NCI-H524 treated with DMSO at 0.1 percent for 48 hours (cell line): ENCODE data around the gene AWAT1.
"Not testable (repeated sequence)": the region's sequence is repeated elsewhere in the genome, so short reads cannot be mapped to it uniquely, and the experiment has no call there.

Experiments
- DNase-seq: peaks from one replicate; lab custom pipeline; 2025; lab: John Stamatoyannopoulos, UW

The AWAT1 gene

DNA sequence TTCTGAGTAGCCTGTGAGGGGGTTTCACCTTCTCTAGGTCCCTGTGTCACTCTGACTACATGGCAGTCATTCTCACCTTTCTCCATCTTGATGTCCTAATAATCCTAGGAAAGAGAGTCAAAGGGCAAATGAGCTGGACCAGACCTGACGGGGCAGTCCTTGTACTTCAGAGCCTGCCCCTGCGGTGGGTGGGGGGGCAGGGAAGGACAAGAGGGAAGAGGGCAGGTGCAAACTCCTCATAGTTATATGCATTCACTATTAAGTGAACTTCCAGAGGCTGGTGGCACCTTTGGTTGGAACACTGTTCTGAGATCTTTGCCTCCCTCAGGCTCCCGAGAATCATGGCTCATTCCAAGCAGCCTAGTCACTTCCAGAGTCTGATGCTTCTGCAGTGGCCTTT lies at the start of gene AWAT1:
AWAT1 (plus strand) TSS at position 301 of the 400 bp plus-strand sequence; CDS start at position 342, 41 bp downstream.
- no peak for DNase-seq

GRCh38 chrX:70190225-70190624 lies 44.2 kb upstream of the AWAT1 start:
- DNase-seq, result no peak

GRCh38 chrX:70196961-70197720 lies 37.3 kb upstream of the AWAT1 start:
- DNase-seq, result no peak

DNA sequence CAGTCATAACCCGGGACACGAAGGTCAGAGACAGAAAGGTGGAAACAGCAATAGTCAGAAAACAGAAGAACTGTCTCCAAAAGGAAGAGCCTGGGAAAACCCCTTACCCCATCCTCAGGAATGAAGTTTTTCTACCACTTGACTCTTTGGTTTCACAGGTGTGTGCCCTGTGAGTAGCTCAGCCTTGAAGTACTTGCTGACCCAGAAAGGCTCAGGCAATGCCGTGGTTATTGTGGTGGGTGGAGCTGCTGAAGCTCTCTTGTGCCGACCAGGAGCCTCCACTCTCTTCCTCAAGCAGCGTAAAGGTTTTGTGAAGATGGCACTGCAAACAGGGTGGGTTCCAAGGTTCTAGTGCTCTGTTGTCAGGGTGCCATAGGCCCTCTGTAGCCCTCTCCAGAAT lies 32.7 kb upstream of the AWAT1 start:
- DNase-seq, result no peak

GRCh38 chrX:70208479-70208878 lies 26.0 kb upstream of the AWAT1 start:
- DNase-seq, result no peak

GRCh38 chrX:70209570-70209969 lies 24.9 kb upstream of the AWAT1 start:
- not testable (repeated sequence) for DNase-seq

DNA sequence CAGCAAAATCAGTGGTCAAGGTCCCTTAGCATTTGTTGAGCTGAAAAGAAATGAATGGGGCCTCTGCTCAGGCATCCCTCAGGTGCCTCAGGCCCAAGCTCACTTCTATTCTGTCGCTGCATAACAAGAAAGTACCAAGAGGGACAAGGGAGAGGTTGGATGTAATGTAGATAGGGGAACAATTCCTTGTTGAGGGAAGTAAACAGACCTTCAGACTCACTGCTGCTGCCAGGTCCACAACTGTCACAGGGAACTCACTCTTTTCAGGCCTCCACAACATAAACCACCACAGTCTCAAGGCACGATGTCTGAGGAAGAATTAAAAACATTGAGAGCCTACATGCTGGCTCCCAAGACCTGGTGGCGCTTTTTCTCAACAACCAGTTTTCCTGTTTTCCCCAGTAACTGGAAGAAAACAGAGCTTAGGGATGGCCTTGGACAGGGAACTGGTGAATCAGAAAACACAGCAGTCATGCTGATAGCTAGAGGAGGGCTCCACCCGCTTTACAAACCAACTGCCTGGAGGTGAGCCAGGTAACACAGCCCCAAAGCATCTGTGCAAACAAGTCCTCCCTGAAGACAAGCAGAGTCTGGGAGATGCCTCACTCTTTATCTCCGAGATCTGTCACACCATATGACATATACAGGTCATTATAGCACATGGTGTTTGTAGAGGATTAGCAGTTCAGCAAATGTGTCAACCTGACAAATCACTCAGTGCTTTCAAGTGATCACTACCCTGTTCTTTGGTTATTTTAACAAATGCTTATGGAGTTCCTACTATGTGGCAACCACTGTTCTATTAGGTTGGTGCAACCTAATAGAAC lies 14.3 kb upstream of the AWAT1 start:
- no peak for DNase-seq

DNA sequence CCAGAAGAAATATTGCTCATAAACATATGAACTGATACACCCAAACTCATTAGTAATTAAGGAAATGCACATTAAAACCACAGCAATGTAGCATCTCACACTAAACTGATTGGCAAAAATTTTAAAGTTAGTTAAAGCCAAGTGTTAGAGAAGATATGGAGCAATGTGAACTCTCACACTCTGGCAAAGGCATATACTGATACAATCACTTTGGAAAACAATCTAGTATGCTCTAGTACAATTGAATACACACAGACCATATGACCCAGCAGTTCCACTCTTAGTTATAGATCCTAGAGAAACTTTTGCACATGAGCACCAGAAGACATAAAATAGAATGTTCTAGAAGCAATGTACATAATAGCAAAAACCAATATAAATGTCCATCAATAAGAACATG lies 8.4 kb upstream of the AWAT1 start:
- DNase-seq, result no peak

DNA sequence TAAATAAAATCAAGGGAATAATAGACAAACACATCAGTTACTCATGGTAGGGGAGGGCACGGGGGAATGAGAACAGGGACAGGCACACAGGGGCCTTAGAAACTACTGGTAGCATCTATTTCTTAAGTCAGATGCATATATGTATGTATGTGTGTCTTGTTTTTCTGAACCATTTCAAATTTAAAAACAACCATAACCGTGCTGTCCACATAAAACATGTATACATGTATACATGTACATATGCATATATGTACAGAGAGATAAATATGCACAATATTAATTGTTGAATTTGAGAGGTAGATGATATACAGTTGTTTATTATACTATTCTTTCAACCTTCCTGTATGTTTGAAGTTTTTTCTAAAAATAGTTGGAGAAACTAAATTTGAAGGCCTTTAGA lies 7.8 kb upstream of the AWAT1 start:
- DNase-seq, result no peak

- no peak for DNase-seq
Measured at GRCh38 chrX:70231666-70232065, 2.8 kb upstream of the AWAT1 start.

DNA sequence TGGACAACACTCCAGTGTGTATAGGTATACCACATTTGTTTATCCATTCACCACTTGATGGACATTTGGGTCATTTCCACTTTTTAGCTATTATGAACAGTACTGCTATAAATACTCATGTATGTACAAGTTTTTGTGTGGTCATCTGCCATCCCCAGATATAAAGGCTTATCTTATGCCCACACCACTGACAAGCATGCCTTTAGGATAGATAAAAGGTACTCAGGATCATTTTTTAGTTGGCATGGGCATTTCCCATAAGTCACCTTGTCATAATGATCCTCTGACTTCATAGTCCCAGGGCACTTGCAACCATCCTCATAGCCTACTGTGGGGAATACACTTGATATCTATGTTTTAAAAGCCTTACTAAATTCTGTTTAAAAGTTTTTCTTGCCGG lies 6.3 kb downstream of the AWAT1 start:
- DNase-seq, result no peak

- DNase-seq, result no peak
Measured at GRCh38 chrX:70241501-70241900, 7.0 kb downstream of the AWAT1 start.

DNA sequence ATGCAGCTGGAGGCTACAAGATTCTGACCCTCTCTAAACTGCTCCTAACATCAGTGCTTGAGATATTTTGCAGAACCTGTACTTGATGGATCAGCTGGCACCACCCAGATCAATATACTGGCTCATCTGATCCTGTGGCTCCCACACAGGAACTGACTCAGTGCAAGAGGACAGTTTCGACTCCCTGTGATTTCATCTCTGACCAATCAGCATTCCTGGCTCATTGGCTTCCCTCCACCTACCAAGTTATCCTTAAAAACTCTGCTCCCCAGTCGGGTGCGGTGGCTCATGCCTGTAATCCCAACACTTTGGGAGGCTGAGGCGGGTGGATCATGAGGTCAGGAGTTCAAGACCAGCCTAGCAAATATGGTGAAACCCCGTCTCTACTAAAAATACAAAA lies 9.1 kb downstream of the AWAT1 start:
- not testable (repeated sequence) for DNase-seq

GRCh38 chrX:70244881-70245280 lies 10.4 kb downstream of the AWAT1 start:
- no peak for DNase-seq

- no peak for DNase-seq
Measured at GRCh38 chrX:70247252-70247651, 12.8 kb downstream of the AWAT1 start.

DNA sequence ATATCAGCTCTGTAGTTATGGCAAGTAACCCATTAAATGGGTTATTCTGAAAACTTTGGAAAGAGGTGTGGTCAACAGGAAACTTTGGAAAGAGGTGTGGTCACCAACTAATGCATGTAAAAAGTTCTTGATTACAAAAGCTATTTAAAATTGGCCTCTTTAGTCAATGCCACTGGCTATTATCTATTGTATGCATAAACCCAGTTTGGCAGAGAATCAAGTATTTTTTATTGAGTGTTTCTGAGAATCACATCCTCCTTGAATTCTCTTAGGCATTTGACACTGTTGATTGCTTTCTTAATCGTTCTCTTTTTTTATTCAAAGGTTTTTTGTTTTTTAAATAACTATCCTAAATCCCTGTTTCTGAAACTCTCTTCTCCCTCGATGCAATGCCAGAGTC lies 18.0 kb downstream of the AWAT1 start:
- DNase-seq, result no peak

GRCh38 chrX:70253377-70254062 lies 19.1 kb downstream of the AWAT1 start:
- DNase-seq, result no peak

- no peak for DNase-seq
Measured at GRCh38 chrX:70254063-70254400, 19.6 kb downstream of the AWAT1 start.

- DNase-seq, result no peak
Measured at GRCh38 chrX:70254909-70255308, 20.5 kb downstream of the AWAT1 start.

GRCh38 chrX:70255452-70255851 lies 21.0 kb downstream of the AWAT1 start:
- DNase-seq, result no peak

DNA sequence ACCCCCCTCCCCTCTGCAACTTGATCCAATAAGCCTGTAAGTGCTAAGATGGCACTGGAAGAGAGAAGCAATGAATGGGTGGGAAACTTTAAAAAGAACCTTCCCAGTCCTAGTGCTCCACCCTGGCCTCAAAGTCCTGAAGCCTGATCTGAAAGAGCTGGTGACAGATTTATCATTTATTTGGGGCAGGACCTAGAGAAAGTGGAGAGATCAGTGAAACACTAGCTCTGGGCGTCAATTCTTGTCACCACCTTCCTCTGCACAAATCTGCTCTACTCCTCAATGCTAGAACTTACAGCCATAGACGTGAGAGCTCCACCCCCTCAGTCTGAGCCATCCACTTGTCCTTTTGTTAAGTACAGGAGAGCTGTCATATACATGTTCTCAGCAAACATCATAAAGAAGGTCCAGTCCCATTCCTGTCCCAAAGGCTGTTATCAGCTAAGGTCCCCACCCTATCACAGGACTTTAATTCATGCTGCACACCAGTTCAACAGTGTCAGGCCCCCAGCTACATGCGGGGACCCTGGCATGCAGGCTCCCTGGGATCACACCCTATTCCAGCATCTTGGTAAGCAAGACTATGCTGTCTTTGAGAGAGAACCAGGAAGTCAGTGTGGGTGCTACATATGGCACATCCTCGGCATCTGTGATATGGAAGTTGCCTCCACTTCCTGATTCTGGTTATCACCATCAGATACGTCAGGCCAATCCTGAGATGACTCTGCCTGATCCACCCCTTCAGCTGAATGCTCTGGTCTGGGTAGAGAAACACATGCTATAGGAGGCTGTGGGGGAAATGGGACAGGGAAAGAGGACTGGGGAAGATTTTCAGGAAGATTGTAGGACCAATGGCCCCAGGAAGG lies 23.2 kb downstream of the AWAT1 start:
- no peak for DNase-seq

DNA sequence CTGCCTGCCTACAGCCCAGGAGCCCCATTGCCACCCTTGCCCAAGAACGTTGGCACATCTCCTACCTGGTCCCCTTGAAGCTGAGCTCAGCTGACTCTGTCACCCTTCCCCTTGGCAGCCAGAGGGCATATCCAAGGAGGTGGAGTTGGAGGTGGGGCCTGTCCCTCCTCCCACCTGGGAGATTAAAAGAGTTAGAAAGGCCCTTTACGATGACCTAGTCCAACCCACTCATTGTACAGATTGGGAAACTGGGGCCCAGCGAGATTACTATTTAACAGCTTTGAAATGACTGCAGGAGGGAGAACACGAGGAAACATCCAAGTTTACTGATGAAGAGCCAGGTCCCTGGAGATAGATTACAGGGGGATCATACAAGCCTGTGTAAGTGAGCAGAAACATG lies 25.6 kb downstream of the AWAT1 start, which contains the start of gene P2RY4:
P2RY4 (minus strand) TSS at position 101 of the 400 bp plus-strand sequence. CDS start 580 bp downstream, outside the sequence.
- DNase-seq, result no peak
